Nephron progenitor cell (in vitro differentiated cells): ENCODE measurements around the gene ABLIM1.

Experiments
- DNase-seq: peaks from one replicate; pipeline ENCODE4 v3.0.0; 2021
- H3K27ac Mint-ChIP-seq: 2 replicates; pipeline ENCODE4 v1.8.0; 2021; ENCODE audit warnings: mild to moderate bottlenecking, moderate library complexity, mixed read lengths
- H3K27me3 Mint-ChIP-seq: 2 replicates; pipeline ENCODE4 v1.8.0; 2021; ENCODE audit warnings: mild to moderate bottlenecking, low read depth, mixed read lengths; ENCODE audit not compliant: poor library complexity
- H3K36me3 Mint-ChIP-seq: 2 replicates; pipeline ENCODE4 v1.8.0; 2021; ENCODE audit warnings: low read depth, mixed read lengths
- H3K4me1 Mint-ChIP-seq: 2 replicates; pipeline ENCODE4 v1.8.0; 2021; ENCODE audit warnings: mixed read lengths
- H3K4me3 Mint-ChIP-seq: 2 replicates; pipeline ENCODE4 v1.8.0; 2021; ENCODE audit warnings: mild to moderate bottlenecking, moderate library complexity, mixed read lengths
- H3K9me3 Mint-ChIP-seq: 2 replicates; pipeline ENCODE4 v1.8.0; 2021; ENCODE audit warnings: mild to moderate bottlenecking, moderate library complexity, mixed read lengths
- CTCF ChIP-seq: fragments of 200-600 bp; sonication (generic); IDR thresholded peaks from 2 replicates; pipeline ENCODE4 v1.5.0; 2021; ENCODE audit warnings: antibody characterized with exemption

The ABLIM1 gene

DNA sequence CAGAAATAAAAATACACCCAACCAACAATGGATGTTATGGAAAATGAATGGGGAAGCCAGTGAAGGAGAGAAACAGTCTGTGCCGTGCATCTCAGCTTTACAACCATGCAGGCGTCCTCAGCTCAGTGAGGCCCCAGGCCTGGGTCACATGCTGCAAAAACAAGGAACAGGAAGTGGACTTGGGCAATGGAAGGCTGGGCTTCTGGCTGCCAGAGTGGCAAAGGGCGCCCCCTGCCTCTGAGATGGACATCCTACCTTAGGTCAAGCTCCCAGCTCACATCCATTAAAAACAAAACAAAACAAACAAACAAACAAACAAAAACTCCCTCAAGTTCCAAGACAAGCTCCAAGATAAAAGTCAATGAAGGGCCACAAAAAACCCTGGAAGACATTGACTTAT is 199.1 kb downstream of the ABLIM1 start:
- H3K4me3 Mint-ChIP-seq, result no peak overlapping the region
- peaks cover 11% of the 10 kb centered on the region for H3K4me1 Mint-ChIP-seq
- peak; percentile 57 for DNase-seq
- peaks cover 77% of the 10 kb centered on the region for H3K36me3 Mint-ChIP-seq
- H3K9me3 Mint-ChIP-seq, result no peaks in the 10 kb centered on the region
- H3K27me3 Mint-ChIP-seq, result peaks cover 4% of the 10 kb centered on the region
- H3K27ac Mint-ChIP-seq, result peak overlapping the region; percentile 75
- peak; percentile 51 for TF ChIP-seq CTCF

GRCh38 chr10:114458216-114458920 is 199.7 kb downstream of the ABLIM1 start:
- no peak for TF ChIP-seq CTCF
- Mint-ChIP-seq H3K4me1 (peaks cover 13% of the 10 kb centered on the region), H3K27ac (no peak overlapping the region), H3K27me3 (peaks cover 4% of the 10 kb centered on the region), H3K9me3 (no peaks in the 10 kb centered on the region), H3K4me3 (no peak overlapping the region), H3K36me3 (peaks cover 78% of the 10 kb centered on the region)
- DNase-seq, result no peak

DNA sequence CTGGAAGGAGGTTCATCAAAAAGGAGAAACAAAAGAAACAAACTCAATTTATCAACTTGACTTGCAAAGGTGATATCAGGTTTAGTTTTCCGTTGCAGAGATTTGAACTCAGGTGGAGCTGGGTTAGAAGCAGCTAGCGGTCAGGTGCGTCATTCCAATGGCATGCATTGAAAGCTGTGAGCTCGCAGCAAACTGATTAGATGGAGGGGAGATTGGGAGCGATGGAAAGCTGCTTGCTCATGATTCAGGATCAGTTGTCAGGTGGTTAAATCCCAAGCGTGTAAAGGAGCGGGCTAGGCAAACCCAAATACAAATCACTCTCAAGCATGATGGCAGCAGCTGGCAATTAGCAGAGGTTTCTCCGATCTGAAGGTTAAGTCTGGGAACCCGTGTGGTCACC is 204.5 kb downstream of the ABLIM1 start:
- TF ChIP-seq CTCF, result no peak
- H3K36me3 Mint-ChIP-seq, result peaks cover 65% of the 10 kb centered on the region
- H3K4me3 Mint-ChIP-seq, result no peak overlapping the region
- no peaks in the 10 kb centered on the region for H3K9me3 Mint-ChIP-seq
- no peak for DNase-seq
- H3K4me1 Mint-ChIP-seq, result peaks cover 7% of the 10 kb centered on the region
- H3K27ac Mint-ChIP-seq, result peak overlapping the region; percentile 23
- H3K27me3 Mint-ChIP-seq, result no peaks in the 10 kb centered on the region

GRCh38 chr10:114448897-114449296 is 209.2 kb downstream of the ABLIM1 start:
- H3K36me3 Mint-ChIP-seq, result peaks cover 38% of the 10 kb centered on the region
- no peak for TF ChIP-seq CTCF
- no peak for DNase-seq
- H3K9me3 Mint-ChIP-seq, result no peaks in the 10 kb centered on the region
- H3K4me1 Mint-ChIP-seq, result peaks cover 6% of the 10 kb centered on the region
- H3K27ac Mint-ChIP-seq, result no peak overlapping the region
- no peak overlapping the region for H3K4me3 Mint-ChIP-seq
- H3K27me3 Mint-ChIP-seq, result no peaks in the 10 kb centered on the region

GRCh38 chr10:114445332-114445731 is 212.7 kb downstream of the ABLIM1 start:
- no peak overlapping the region for H3K4me3 Mint-ChIP-seq
- no peaks in the 10 kb centered on the region for H3K4me1 Mint-ChIP-seq
- no peaks in the 10 kb centered on the region for H3K9me3 Mint-ChIP-seq
- no peaks in the 10 kb centered on the region for H3K27me3 Mint-ChIP-seq
- peaks cover 27% of the 10 kb centered on the region for H3K36me3 Mint-ChIP-seq
- H3K27ac Mint-ChIP-seq, result no peak overlapping the region
- no peak for TF ChIP-seq CTCF
- no peak for DNase-seq

- no peak overlapping the region for H3K4me3 Mint-ChIP-seq
- no peak for DNase-seq
- no peaks in the 10 kb centered on the region for H3K27me3 Mint-ChIP-seq
- H3K27ac Mint-ChIP-seq, result no peak overlapping the region
- no peaks in the 10 kb centered on the region for H3K4me1 Mint-ChIP-seq
- peaks cover 27% of the 10 kb centered on the region for H3K36me3 Mint-ChIP-seq
- TF ChIP-seq CTCF, result no peak
- no peaks in the 10 kb centered on the region for H3K9me3 Mint-ChIP-seq
Observed at GRCh38 chr10:114444819-114445218, 213.3 kb downstream of the ABLIM1 start.
